Measurements from ENCODE around the gene TMEM8B. TPM values are rescaled to one million over a fixed set of nuclear protein-coding genes. Genes with fewer than 3 reads are reported as not detected.

Gene TMEM8B
- total RNA-seq, 2 experiments from 2014 or later = 6.2 to 6.6 TPM

DNA sequence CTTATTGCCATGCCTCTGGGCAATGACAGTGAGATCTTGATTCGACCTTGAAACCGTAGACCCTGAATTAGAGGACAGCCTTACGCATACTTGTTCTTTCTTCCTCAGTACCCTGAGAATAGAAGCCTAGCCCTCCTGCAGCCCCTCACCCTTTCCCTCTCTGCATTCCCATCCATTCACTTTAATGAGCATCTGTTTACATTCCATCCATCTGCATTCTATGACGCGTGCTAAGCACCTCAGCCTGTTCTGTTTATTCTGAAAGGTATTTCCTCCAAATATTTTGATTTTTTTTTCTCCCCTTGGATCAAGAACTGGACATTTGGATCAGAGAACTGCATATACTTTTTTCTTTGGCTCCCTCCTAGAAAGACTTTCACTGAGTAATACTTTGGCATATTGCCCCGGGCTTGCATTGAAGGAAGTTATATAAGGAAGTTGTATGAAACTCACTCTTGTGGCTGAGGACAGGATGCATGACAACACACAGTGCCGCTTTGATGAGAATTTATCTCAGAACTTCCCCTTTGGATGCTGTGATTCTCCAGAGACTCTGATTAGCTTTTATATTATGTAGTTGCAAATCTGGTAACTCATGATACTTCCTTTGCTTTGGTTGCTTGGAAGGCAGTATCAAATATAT is 15.7 kb downstream of the TMEM8B start:
- CTCF ChIA-PET = interaction anchor here (1.0 to 3.1 kb wide), 3 partner anchors 13 to 54 kb away, joined by 3 to 11 read pairs (median 4); no protein-coding TSS in a partner anchor
- H3K9me3 Mint-ChIP-seq = no peaks in the 10 kb centered on the region
- peaks cover 28% of the 10 kb centered on the region for H3K4me1 Mint-ChIP-seq (ENCODE audit: low read depth)
- no peaks in the 10 kb centered on the region for H3K36me3 Mint-ChIP-seq (ENCODE audit: low read depth)
- H3K4me3 Mint-ChIP-seq = no peak overlapping the region
- intact Hi-C loops (cut with micrococcal nuclease) = no loop called here
- H3K27me3 Mint-ChIP-seq (ENCODE audit: low read depth) = no peaks in the 10 kb centered on the region
- no peak overlapping the region for H3K27ac Mint-ChIP-seq
- peak; percentile 40 for DNase-seq

GRCh38 chr9:35845824-35846771 is 17.1 kb downstream of the TMEM8B start:
- no peak overlapping the region for H3K4me3 Mint-ChIP-seq
- CTCF ChIA-PET = interaction anchor here (1.0 to 3.1 kb wide), 5 partner anchors 15 to 150 kb away, joined by 3 to 11 read pairs (median 4); no protein-coding TSS in a partner anchor
- H3K36me3 Mint-ChIP-seq (ENCODE audit: low read depth) = no peaks in the 10 kb centered on the region
- peaks cover 28% of the 10 kb centered on the region for H3K4me1 Mint-ChIP-seq (ENCODE audit: low read depth)
- no peaks in the 10 kb centered on the region for H3K27me3 Mint-ChIP-seq (ENCODE audit: low read depth)
- intact Hi-C loops (cut with micrococcal nuclease) = no loop called here
- H3K27ac Mint-ChIP-seq = no peak overlapping the region
- no peaks in the 10 kb centered on the region for H3K9me3 Mint-ChIP-seq
- no peak for DNase-seq

GRCh38 chr9:35847792-35848572 is 19.0 kb downstream of the TMEM8B start:
- Mint-ChIP-seq H3K4me3 (no peak overlapping the region), H3K27me3 (ENCODE audit: low read depth) (no peaks in the 10 kb centered on the region), H3K27ac (peak overlapping the region; percentile 18), H3K9me3 (no peaks in the 10 kb centered on the region), H3K36me3 (ENCODE audit: low read depth) (no peaks in the 10 kb centered on the region), H3K4me1 (ENCODE audit: low read depth) (peaks cover 28% of the 10 kb centered on the region)
- intact Hi-C loops (cut with micrococcal nuclease) = no loop called here
- peak; percentile 36 for DNase-seq
- CTCF ChIA-PET = interaction anchor here (0.7 to 3.1 kb wide), 4 partner anchors 8 to 1358 kb away, joined by 3 to 11 read pairs (median 4); no protein-coding TSS in a partner anchor

DNA sequence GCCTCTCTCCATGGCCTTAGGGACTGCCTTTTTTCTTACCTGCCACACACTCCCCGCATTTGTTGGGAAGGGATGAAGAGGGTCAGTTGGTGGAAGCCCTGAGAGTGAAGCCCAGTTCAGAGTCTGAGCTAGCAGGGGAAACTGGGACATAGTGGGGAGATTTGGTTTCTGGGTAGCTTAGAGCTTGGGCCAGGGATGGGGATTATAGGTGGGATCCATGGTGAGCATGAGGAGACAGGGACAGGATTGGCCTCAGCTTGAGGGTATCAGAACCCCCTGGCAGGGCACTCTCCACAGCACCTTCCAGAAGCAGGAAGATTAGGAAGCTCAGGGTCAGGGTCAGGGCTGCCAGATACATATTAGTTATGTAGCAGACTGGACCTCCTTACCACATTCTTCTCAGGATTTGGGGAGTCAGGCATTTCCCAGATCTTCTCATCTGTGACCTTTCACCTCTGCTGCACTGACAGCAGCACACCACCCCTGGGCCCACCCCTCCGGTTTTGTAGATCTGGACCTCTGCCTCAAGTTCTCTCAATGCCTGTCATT is 23.3 kb downstream of the TMEM8B start:
- Mint-ChIP-seq H3K4me1 (ENCODE audit: low read depth) (peaks cover 5% of the 10 kb centered on the region), H3K36me3 (ENCODE audit: low read depth) (no peaks in the 10 kb centered on the region), H3K9me3 (no peaks in the 10 kb centered on the region), H3K27ac (no peak overlapping the region), H3K27me3 (ENCODE audit: low read depth) (no peaks in the 10 kb centered on the region), H3K4me3 (no peak overlapping the region)
- CTCF ChIA-PET = no interaction called here
- no peak for DNase-seq
- intact Hi-C loops (cut with micrococcal nuclease) = no loop called here

DNA sequence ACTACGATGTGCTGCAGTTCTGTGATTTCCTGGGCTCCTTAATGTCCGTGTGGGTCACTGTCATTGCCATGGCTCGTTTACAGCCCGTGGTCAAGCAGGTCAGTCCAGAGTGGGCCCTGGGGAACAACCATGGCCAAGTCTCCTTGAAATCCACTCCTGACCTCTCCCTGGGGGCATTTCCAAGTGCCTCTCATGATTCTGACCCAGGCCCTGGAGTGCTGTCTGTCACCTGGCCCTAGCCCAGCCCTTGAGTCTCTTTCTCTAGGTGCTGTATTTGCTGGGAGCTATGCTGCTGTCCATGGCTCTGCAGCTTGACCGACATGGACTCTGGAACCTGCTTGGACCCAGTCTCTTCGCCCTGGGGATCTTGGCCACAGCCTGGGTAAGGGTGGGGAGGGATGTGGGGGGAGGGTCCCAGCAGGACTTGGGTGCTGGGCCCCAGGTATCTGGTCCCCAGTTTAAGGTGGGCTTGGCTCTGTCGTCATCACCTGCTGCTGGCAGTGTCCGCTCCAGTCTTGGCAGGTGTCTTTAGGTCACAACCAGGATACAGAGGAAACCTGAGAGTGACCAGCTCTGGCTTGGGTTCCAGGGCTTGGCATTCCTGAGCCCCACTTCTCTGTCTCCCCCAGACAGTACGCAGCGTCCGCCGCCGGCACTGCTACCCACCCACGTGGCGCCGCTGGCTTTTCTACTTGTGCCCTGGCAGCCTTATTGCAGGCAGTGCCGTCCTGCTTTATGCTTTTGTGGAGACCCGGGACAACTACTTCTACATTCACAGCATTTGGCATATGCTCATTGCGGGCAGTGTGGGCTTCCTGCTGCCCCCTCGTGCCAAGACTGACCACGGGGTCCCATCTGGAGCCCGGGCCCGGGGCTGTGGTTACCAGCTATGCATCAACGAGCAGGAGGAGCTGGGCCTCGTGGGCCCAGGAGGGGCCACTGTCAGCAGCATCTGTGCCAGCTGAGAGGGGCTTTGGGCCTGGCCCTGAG is 24.1 kb downstream of the TMEM8B start:
- no peak overlapping the region for H3K27ac Mint-ChIP-seq
- CTCF ChIA-PET = no interaction called here

GRCh38 chr9:35854091-35854762 is 25.2 kb downstream of the TMEM8B start:
- Mint-ChIP-seq H3K27ac (no peak overlapping the region), H3K27me3 (ENCODE audit: low read depth) (no peaks in the 10 kb centered on the region), H3K4me1 (ENCODE audit: low read depth) (no peaks in the 10 kb centered on the region), H3K4me3 (no peak overlapping the region), H3K36me3 (ENCODE audit: low read depth) (no peaks in the 10 kb centered on the region), H3K9me3 (no peaks in the 10 kb centered on the region)
- no peak for DNase-seq
- CTCF ChIA-PET = no interaction called here
- intact Hi-C loops (cut with micrococcal nuclease) = no loop called here

More for the DNA sequence above, 24.1 kb downstream of the TMEM8B start:
- H3K9me3 Mint-ChIP-seq = no peaks in the 10 kb centered on the region
- no peak overlapping the region for H3K4me3 Mint-ChIP-seq
- no peaks in the 10 kb centered on the region for H3K36me3 Mint-ChIP-seq (ENCODE audit: low read depth)
- DNase-seq = no peak
- intact Hi-C loops (cut with micrococcal nuclease) = no loop called here
- peaks cover 2% of the 10 kb centered on the region for H3K4me1 Mint-ChIP-seq (ENCODE audit: low read depth)
- H3K27me3 Mint-ChIP-seq (ENCODE audit: low read depth) = no peaks in the 10 kb centered on the region

GRCh38 chr9:35856206-35856605 is 27.2 kb downstream of the TMEM8B start:
- DNase-seq = no peak
- CTCF ChIA-PET = interaction anchor here (0.9 to 2.5 kb wide), 3 partner anchors 9 to 66 kb away, joined by 4 to 14 read pairs (median 8); no protein-coding TSS in a partner anchor
- H3K36me3 Mint-ChIP-seq (ENCODE audit: low read depth) = no peaks in the 10 kb centered on the region
- no peak overlapping the region for H3K27ac Mint-ChIP-seq
- H3K9me3 Mint-ChIP-seq = no peaks in the 10 kb centered on the region
- intact Hi-C loops (cut with micrococcal nuclease) = no loop called here
- no peaks in the 10 kb centered on the region for H3K4me1 Mint-ChIP-seq (ENCODE audit: low read depth)
- peaks cover under 1% of the 10 kb centered on the region for H3K27me3 Mint-ChIP-seq (ENCODE audit: low read depth)
- H3K4me3 Mint-ChIP-seq = no peak overlapping the region

GRCh38 chr9:35856882-35857281 is 27.9 kb downstream of the TMEM8B start:
- peaks cover 2% of the 10 kb centered on the region for H3K27me3 Mint-ChIP-seq (ENCODE audit: low read depth)
- no peaks in the 10 kb centered on the region for H3K9me3 Mint-ChIP-seq
- intact Hi-C loops (cut with micrococcal nuclease) = no loop called here
- no peak overlapping the region for H3K4me3 Mint-ChIP-seq
- H3K36me3 Mint-ChIP-seq (ENCODE audit: low read depth) = no peaks in the 10 kb centered on the region
- DNase-seq = no peak
- no peaks in the 10 kb centered on the region for H3K4me1 Mint-ChIP-seq (ENCODE audit: low read depth)
- CTCF ChIA-PET = interaction anchor here (0.5 to 2.5 kb wide), 6 partner anchors 9 to 70 kb away, joined by 3 to 14 read pairs (median 4); no protein-coding TSS in a partner anchor
- H3K27ac Mint-ChIP-seq = no peak overlapping the region

GRCh38 chr9:35858458-35858857 is 29.4 kb downstream of the TMEM8B start:
- Mint-ChIP-seq H3K4me1 (ENCODE audit: low read depth) (no peaks in the 10 kb centered on the region), H3K4me3 (no peak overlapping the region), H3K36me3 (ENCODE audit: low read depth) (no peaks in the 10 kb centered on the region), H3K27me3 (ENCODE audit: low read depth) (peaks cover 9% of the 10 kb centered on the region), H3K27ac (no peak overlapping the region), H3K9me3 (no peaks in the 10 kb centered on the region)
- CTCF ChIA-PET = interaction anchor here (0.9 to 4.6 kb wide), 3 partner anchors 20 to 32 kb away, joined by 4 to 14 read pairs (median 5); no protein-coding TSS in a partner anchor
- DNase-seq = no peak
- intact Hi-C loops (cut with micrococcal nuclease) = no loop called here

DNA sequence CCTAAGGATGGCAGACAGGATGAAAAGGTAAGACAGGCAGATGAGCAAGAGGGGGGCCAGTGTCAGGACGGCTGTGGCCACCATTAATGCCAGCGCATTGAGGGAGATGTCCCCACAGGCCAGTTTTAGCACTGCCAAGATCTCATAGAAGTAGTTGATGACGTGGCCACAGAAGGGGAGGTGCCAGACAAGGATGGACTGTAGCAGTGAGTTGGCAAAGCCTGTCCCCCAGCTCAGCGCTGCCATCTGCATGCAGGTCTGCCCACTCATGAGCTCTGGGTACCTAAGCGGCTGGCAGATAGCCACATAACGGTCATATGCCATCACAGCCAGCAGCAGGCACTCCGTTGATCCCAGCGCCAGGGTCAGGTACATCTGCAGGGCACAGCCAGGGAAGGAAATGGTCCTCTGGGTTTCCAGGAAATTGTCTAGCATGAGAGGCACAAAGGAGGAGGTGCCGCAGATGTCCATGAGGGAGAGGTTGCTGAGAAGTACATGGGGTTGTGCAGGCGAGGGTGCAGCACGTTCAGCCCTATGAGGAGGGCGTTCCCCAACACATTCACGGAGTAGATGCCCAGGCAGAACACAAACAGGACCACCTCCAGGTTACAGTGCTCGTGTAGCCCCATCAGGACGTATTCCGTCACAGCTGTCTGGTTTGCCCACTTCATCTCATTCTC is 30.4 kb downstream of the TMEM8B start:
- H3K36me3 Mint-ChIP-seq (ENCODE audit: low read depth) = no peaks in the 10 kb centered on the region
- intact Hi-C loops (cut with micrococcal nuclease) = no loop called here
- peaks cover 9% of the 10 kb centered on the region for H3K27me3 Mint-ChIP-seq (ENCODE audit: low read depth)
- DNase-seq = peak; percentile 35
- H3K27ac Mint-ChIP-seq = no peak overlapping the region
- H3K4me1 Mint-ChIP-seq (ENCODE audit: low read depth) = no peaks in the 10 kb centered on the region
- H3K4me3 Mint-ChIP-seq = no peak overlapping the region
- H3K9me3 Mint-ChIP-seq = no peaks in the 10 kb centered on the region
- CTCF ChIA-PET = interaction anchor here (4.6 kb wide), 1 partner anchor 33 kb away, joined by 14 read pairs; no protein-coding TSS in a partner anchor
